Subcutaneous abdominal adipose tissue (tissue), 5 donors: ENCODE measurements around the gene CTNND2.

Source experiments
- H3K27ac ChIP-seq: one replicate; pipeline ENCODE4 v1.7.0; 2013; ENCODE audit warnings: low read depth, mild to moderate bottlenecking, inconsistent platforms, low read length, moderate library complexity
- H3K27me3 ChIP-seq, 5 donors: one replicate each; pipeline ENCODE4 v1.7.0; 2013; ENCODE audit warnings: low read length in 5 of 5, inconsistent platforms in 1 of 5; ENCODE audit not compliant: control insufficient read depth in 5 of 5, insufficient read depth in 4 of 5
- H3K36me3 ChIP-seq, 5 donors: one replicate each; pipeline ENCODE4 v1.7.0; 2013; ENCODE audit warnings: low read length in 5 of 5; ENCODE audit not compliant: control insufficient read depth in 5 of 5, insufficient read depth in 5 of 5
- H3K4me1 ChIP-seq, 5 donors: one replicate each; pipeline ENCODE4 v1.7.0; 2013; ENCODE audit warnings: low read length in 5 of 5, mild to moderate bottlenecking in 3 of 5, moderate library complexity in 1 of 5; ENCODE audit not compliant: control insufficient read depth in 5 of 5, insufficient read depth in 5 of 5
- H3K4me3 ChIP-seq, 5 donors: one replicate each; pipeline ENCODE4 v1.7.0; 2013; ENCODE audit warnings: low read length in 5 of 5, low read depth in 1 of 5
- H3K9ac ChIP-seq, 5 donors: one replicate each; pipeline ENCODE4 v1.7.0; 2013; ENCODE audit warnings: low read length in 5 of 5, mild to moderate bottlenecking in 4 of 5, moderate library complexity in 3 of 5
- H3K9me3 ChIP-seq, 5 donors: one replicate each; pipeline ENCODE4 v1.7.0; 2013; ENCODE audit warnings: low read length in 5 of 5; ENCODE audit not compliant: control insufficient read depth in 5 of 5
- donor health status: healthy.
- donor health status: healthy.
- donor health status: healthy.
- donor health status: healthy.
- donor health status: healthy.

The CTNND2 gene

DNA sequence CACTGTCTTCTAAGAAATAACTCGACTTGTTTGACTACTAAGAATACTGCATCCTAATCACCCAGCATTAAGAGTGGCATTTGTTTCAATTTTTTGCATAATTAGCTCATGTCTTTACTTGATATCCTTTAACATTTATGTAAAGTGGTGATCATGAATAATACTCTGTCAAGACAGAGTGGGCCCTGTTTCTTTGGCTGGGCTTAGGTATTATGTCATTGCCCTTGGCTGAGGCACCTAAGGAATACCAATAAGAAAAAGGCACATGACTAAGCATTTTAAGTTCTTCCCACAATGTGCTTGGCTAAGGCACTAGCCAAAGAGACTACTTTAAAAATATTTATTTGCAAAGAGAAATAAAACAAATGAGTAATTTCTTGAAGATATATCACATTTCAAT is 308.1 kb downstream of the CTNND2 start:
- no peaks in the 10 kb centered on the region for H3K36me3 ChIP-seq
- no peak overlapping the region for H3K9ac ChIP-seq
- H3K4me3 ChIP-seq, result no peak overlapping the region
- peaks cover 0 to 3% (median 0%) of the 10 kb centered on the region in 5 donors for H3K4me1 ChIP-seq
- no peaks in the 10 kb centered on the region for H3K27me3 ChIP-seq
- no peak overlapping the region for H3K27ac ChIP-seq
- H3K9me3 ChIP-seq, result no peaks in the 10 kb centered on the region

- Histone ChIP-seq H3K27me3 (no peaks in the 10 kb centered on the region), H3K27ac (no peak overlapping the region), H3K36me3 (no peaks in the 10 kb centered on the region), H3K4me3 (no peak overlapping the region), H3K9me3 (no peaks in the 10 kb centered on the region), H3K9ac (no peak overlapping the region), H3K4me1 (peaks cover 0 to 3% (median 0%) of the 10 kb centered on the region in 5 donors)
These were observed 309.2 kb downstream of the CTNND2 start for GRCh38 chr5:11595045-11595444.

DNA sequence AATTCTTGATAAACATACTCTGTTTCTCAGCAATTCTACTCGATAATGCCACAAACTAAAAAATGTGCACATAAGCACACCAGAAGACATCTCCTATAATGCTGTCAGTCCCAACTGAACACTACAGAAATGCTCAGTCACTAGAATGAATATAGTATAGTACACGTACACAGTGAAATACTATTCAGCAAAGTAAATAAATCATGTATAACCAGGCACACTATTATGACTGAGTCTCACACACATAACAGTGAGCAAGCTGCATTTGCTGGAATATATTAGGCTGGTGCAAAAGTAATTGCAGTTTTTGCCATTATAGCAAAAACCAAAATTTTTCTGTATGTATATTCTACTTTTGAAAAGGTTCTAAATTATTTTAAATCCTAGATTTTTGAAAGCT is 310.2 kb downstream of the CTNND2 start:
- Histone ChIP-seq H3K9ac (no peak overlapping the region), H3K27ac (no peak overlapping the region), H3K36me3 (no peaks in the 10 kb centered on the region), H3K4me1 (peaks cover 0 to 3% (median under 1%) of the 10 kb centered on the region in 5 donors), H3K4me3 (no peak overlapping the region), H3K27me3 (no peaks in the 10 kb centered on the region), H3K9me3 (no peaks in the 10 kb centered on the region)

DNA sequence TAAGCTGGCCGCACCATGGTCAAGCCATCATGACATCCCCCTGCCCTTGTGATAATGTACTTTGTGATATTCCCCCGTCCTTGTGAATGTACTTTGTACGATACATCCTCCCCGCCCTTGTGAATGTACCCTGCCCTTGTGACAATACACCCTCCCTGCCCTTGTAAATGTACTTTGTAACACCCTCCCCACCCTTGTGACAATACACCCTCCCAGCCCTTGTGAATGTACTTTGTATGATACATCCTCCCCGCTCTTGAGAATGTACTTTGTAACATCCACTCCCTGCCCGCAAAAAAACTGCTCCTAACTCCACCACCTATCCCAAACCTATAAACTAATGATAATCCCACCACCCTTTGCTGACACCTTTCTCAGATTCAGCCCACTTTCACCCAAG is 313.8 kb downstream of the CTNND2 start:
- no peaks in the 10 kb centered on the region for H3K36me3 ChIP-seq
- H3K27ac ChIP-seq, result no peak overlapping the region
- H3K4me3 ChIP-seq, result no peak overlapping the region
- no peaks in the 10 kb centered on the region for H3K27me3 ChIP-seq
- no peak overlapping the region for H3K9ac ChIP-seq
- H3K4me1 ChIP-seq, result peaks cover 0 to 6% (median 2%) of the 10 kb centered on the region in 5 donors
- no peaks in the 10 kb centered on the region for H3K9me3 ChIP-seq

GRCh38 chr5:11588803-11589202 is 315.4 kb downstream of the CTNND2 start:
- Histone ChIP-seq H3K27me3 (no peaks in the 10 kb centered on the region), H3K4me3 (peak overlapping the region in 4 of 5 donors; percentile 4 to 55 (median 36)), H3K9ac (peak overlapping the region in 2 of 5 donors; percentile 19 to 28), H3K36me3 (no peaks in the 10 kb centered on the region), H3K9me3 (no peaks in the 10 kb centered on the region), H3K27ac (no peak overlapping the region), H3K4me1 (peaks cover 0 to 6% (median 2%) of the 10 kb centered on the region in 5 donors)

- H3K36me3 ChIP-seq, result no peaks in the 10 kb centered on the region
- no peak overlapping the region for H3K9ac ChIP-seq
- no peak overlapping the region for H3K4me3 ChIP-seq
- H3K4me1 ChIP-seq, result peaks cover 0 to 5% (median 0%) of the 10 kb centered on the region in 5 donors
- no peaks in the 10 kb centered on the region for H3K9me3 ChIP-seq
- no peaks in the 10 kb centered on the region for H3K27me3 ChIP-seq
- no peak overlapping the region for H3K27ac ChIP-seq
These were observed 320.2 kb downstream of the CTNND2 start for GRCh38 chr5:11584017-11584416.

DNA sequence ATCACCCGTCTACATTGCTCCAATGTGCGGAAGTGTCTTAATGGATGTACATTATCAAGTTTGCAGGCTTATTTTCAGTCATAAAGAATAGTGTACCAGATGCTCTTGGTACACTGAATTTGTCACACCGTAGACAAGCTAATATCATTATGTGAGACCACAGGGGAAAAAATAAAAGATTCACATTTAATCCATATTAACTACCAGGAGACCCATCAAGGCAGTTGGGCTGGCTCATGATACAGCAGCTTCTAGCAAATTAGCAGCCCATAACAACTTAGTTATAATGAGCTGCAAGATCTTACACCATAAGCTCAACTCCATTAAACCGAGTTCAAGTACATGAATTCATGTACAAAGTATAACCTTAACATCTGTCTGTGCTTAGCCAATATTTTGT is 324.9 kb downstream of the CTNND2 start:
- no peaks in the 10 kb centered on the region for H3K4me1 ChIP-seq
- no peak overlapping the region for H3K9ac ChIP-seq
- H3K4me3 ChIP-seq, result no peak overlapping the region
- no peak overlapping the region for H3K27ac ChIP-seq
- no peaks in the 10 kb centered on the region for H3K9me3 ChIP-seq
- H3K27me3 ChIP-seq, result no peaks in the 10 kb centered on the region
- no peaks in the 10 kb centered on the region for H3K36me3 ChIP-seq

DNA sequence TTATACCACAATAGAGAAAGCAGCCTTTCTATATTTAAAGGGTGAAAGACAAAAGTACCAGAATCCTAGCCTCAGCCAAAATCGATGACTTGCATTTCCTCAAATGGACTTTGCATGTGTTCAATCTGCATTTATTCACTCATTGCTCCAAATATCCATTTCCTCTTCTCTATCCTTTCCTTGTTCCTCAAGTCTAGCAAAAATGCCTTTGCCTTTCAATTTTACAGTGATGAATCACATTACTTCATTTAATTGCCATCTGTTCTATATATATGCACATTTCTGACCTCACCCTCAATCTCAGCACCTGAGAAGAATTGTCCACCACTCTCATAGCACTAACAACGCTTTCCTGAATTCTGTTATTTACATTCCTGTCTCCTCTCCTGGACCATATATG is 329.5 kb downstream of the CTNND2 start:
- Histone ChIP-seq H3K27ac (no peak overlapping the region), H3K4me1 (no peaks in the 10 kb centered on the region), H3K36me3 (no peaks in the 10 kb centered on the region), H3K9ac (no peak overlapping the region), H3K27me3 (no peaks in the 10 kb centered on the region), H3K4me3 (no peak overlapping the region), H3K9me3 (no peaks in the 10 kb centered on the region)

DNA sequence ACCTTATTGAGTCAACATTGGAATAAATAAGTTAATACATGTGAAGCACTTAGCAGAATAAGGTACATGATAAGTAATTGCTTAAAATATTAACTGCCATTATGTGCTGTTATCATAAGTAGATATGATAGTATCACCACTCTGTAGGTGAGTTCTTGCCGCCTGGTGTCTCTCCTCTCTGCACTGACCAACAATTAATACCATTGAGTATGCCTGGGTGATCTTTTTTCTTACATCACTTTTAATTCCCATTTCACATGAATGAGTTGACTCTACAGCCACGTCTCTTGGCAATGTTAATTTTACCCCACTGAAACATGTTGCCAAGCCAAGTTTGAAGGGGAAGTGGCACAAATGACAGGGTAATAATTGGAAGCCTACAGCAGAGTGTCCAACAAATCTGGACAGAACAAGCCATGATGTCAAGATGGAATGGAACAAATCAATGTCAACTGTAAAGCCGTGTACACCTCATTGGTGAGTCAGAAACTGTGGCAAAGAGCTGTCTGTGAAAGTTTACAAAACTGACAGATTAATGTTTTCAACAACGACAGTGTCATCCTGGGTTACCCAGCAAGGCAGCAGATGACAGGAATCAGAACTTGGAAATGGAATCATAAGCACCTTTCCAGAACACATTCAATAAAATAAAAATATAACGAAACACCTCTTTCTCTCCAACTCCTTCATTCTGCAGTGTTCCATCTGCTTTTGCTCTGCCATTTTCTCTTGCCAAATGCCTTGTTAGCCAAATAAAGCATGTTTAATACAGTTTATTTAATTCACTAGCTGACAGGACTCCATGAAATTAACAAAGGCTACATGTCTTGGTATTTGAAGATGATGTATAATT is 330.9 kb downstream of the CTNND2 start:
- Histone ChIP-seq H3K9ac (no peak overlapping the region), H3K36me3 (no peaks in the 10 kb centered on the region), H3K27ac (no peak overlapping the region), H3K9me3 (no peaks in the 10 kb centered on the region), H3K4me3 (no peak overlapping the region), H3K4me1 (no peaks in the 10 kb centered on the region), H3K27me3 (no peaks in the 10 kb centered on the region)

DNA sequence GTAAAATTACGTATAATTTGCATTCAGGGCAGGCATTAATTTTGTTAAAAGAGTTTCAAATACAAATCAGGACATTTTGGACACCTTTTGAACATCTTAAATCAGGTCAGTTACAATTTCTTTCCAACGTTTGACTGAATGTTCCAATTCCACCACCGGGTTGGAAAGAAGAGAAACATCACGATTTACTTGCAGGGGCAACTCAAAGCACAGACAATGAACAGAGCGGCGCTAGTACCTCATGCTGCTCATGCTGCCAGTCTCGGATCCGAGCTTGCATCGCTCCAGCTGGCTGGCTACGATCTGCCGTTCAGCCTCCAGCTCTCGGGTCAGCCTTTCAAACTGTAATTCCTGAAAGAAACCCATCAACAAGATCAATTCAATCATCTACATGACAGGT is 339.5 kb downstream of the CTNND2 start:
- Histone ChIP-seq H3K27ac (no peak overlapping the region), H3K9ac (no peak overlapping the region), H3K36me3 (no peaks in the 10 kb centered on the region), H3K4me3 (no peak overlapping the region), H3K4me1 (no peaks in the 10 kb centered on the region), H3K27me3 (no peaks in the 10 kb centered on the region), H3K9me3 (peaks cover 0 to 4% (median 0%) of the 10 kb centered on the region in 5 donors)
